RWPE2 (cell line): ENCODE data around the gene SOX12.

Source experiments
- ATAC-seq: fragments of 200-7000 bp; cut with Tn5 transposase; 3 replicates; pipeline ENCODE4 v1.9.1; 2021; ENCODE audit warnings: low read depth
- DNase-seq: peaks from one replicate; pipeline ENCODE4 v3.0.0-alpha.2; 2020; ENCODE audit warnings: low spot score
- H3K27ac ChIP-seq: fragments of 450-650 bp; 2 replicates; pipeline ENCODE4 v1.5.1; 2017; ENCODE audit warnings: mild to moderate bottlenecking; ENCODE audit not compliant: poor library complexity, severe bottlenecking
- H3K27me3 ChIP-seq: fragments of 250-450 bp; sonication (Bioruptor Pico); 2 replicates; pipeline ENCODE4 v1.5.1; 2021; ENCODE audit warnings: mild to moderate bottlenecking, moderate library complexity; ENCODE audit not compliant: insufficient read depth, poor library complexity, severe bottlenecking
- H3K36me3 ChIP-seq: fragments of 250-450 bp; sonication (Bioruptor Pico); 2 replicates; pipeline ENCODE4 v1.5.1; 2020; ENCODE audit warnings: low read depth, mild to moderate bottlenecking, moderate library complexity
- H3K4me1 ChIP-seq: fragments of 250-450 bp; sonication (Bioruptor Pico); 2 replicates; pipeline ENCODE4 v1.5.1; 2021; ENCODE audit warnings: mild to moderate bottlenecking, moderate library complexity; ENCODE audit not compliant: insufficient read depth, poor library complexity, severe bottlenecking
- H3K4me3 ChIP-seq: fragments of 250-450 bp; sonication (Bioruptor Pico); 2 replicates; pipeline ENCODE4 v1.5.1; 2021; ENCODE audit warnings: mild to moderate bottlenecking, moderate library complexity; ENCODE audit not compliant: severe bottlenecking
- H3K9me3 ChIP-seq: fragments of 250-450 bp; sonication (Bioruptor Pico); 2 replicates; pipeline ENCODE4 v1.5.1; 2021; ENCODE audit warnings: mild to moderate bottlenecking, moderate library complexity; ENCODE audit not compliant: severe bottlenecking
- CTCF ChIP-seq: fragments of 450-650 bp; IDR thresholded peaks from one replicate; pipeline ENCODE4 v1.5.1; 2017; ENCODE audit warnings: mild to moderate bottlenecking, moderate library complexity; ENCODE audit not compliant: poor library complexity, severe bottlenecking

Gene SOX12

DNA sequence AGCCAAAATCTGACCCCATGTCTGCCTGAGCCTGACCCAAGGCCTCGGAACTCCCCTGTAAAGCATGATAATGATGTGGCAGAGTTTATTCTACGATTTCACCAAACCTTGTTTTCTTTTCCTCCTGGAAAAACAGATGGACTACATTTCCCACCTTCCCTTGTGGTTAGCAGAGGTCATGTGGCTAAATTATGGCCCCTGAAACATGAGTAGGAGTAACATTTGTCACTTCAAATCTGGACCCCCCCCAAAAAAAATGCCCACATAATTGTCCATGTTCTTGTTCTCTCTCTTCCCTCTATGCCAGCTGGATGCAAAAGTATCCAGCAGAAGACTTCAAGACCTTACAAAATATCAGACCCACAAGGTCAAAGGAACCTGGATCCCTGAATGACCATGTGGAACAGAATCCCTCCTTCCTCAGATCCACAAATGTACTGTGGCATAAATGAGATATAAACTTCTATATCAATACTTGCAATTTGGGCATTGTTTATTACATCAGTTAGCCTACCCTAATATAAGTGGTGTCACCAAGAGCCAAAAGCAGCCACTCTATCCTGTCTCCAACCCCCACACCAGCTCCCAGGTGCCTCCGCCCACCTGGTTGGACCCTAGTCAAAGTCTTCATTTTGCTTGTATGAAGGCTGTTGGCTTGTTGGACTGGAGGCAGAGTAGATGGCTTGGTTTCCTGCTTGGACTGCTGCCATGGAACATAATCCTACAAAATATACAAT, 36.2 kb upstream of the SOX12 start:
- DNase-seq (no peak), ATAC-seq (no peak)
- no peaks in the 10 kb centered on the region for H3K27me3 ChIP-seq
- no peak for TF ChIP-seq CTCF
- peaks cover 4% of the 10 kb centered on the region for H3K4me1 ChIP-seq
- no peaks in the 10 kb centered on the region for H3K36me3 ChIP-seq
- no peaks in the 10 kb centered on the region for H3K9me3 ChIP-seq
- H3K4me3 ChIP-seq: no peak overlapping the region
- no peak overlapping the region for H3K27ac ChIP-seq

DNA sequence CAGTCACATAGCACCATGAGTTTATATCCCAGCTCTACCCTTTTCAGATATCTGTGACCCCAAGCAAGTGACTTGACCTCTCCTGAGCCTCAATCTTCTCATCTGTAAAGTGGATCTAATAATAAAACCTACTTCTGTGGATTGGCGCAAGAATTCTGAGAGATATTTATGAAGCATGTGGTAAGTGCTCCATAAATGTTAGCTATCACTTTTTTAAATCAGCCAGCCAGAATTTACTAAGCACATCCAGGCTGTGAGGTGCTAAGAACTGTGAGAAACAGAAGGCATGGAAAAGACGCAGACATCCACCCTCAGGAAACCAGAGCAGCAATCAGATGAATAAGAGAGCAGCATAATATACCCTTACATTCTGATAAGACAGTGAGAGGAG, 35.7 kb upstream of the SOX12 start:
- H3K4me3 ChIP-seq: peak overlapping the region; percentile 69
- H3K9me3 ChIP-seq: no peaks in the 10 kb centered on the region
- H3K27ac ChIP-seq: peak overlapping the region; percentile 40
- peak; percentile 28 for ATAC-seq
- H3K4me1 ChIP-seq: peaks cover 4% of the 10 kb centered on the region
- H3K27me3 ChIP-seq: no peaks in the 10 kb centered on the region
- TF ChIP-seq CTCF: no peak
- H3K36me3 ChIP-seq: no peaks in the 10 kb centered on the region
- no peak for DNase-seq

- Histone ChIP-seq H3K9me3 (no peaks in the 10 kb centered on the region), H3K4me1 (peaks cover 4% of the 10 kb centered on the region), H3K36me3 (no peaks in the 10 kb centered on the region), H3K4me3 (peak within 1 kb of the TSS; percentile 69), H3K27ac (peak within 1 kb of the TSS; percentile 40), H3K27me3 (no peaks in the 10 kb centered on the region)
- peak; percentile 90 for DNase-seq
- peak; percentile 90 for ATAC-seq
- no peak for TF ChIP-seq CTCF
Observed at GRCh38 chr20:290084-290831, 35.1 kb upstream of the SOX12 start, which contains the start of gene C20orf96. C20orf96 (minus strand) TSS chr20:290750; CDS start chr20:290610, 140 bp downstream.

GRCh38 chr20:294602-295001, 30.8 kb upstream of the SOX12 start:
- no peak overlapping the region for H3K27ac ChIP-seq
- TF ChIP-seq CTCF: no peak
- no peaks in the 10 kb centered on the region for H3K9me3 ChIP-seq
- no peak overlapping the region for H3K4me3 ChIP-seq
- DNase-seq (no peak), ATAC-seq (no peak)
- peaks cover 13% of the 10 kb centered on the region for H3K4me1 ChIP-seq
- H3K36me3 ChIP-seq: peaks cover 6% of the 10 kb centered on the region; the same call in 1 of the 2 replicates
- H3K27me3 ChIP-seq: no peaks in the 10 kb centered on the region
